ENCODE results near the gene NFKBIE. TPM values are rescaled to one million over a fixed set of nuclear protein-coding genes. Genes with fewer than 3 reads are reported as not detected.

NFKBIE gene
- polyA plus RNA-seq, 1 donor (not counting 4 experiments of a cell fraction or from before 2014, with no cell fraction given), result 7.3 TPM

DNA sequence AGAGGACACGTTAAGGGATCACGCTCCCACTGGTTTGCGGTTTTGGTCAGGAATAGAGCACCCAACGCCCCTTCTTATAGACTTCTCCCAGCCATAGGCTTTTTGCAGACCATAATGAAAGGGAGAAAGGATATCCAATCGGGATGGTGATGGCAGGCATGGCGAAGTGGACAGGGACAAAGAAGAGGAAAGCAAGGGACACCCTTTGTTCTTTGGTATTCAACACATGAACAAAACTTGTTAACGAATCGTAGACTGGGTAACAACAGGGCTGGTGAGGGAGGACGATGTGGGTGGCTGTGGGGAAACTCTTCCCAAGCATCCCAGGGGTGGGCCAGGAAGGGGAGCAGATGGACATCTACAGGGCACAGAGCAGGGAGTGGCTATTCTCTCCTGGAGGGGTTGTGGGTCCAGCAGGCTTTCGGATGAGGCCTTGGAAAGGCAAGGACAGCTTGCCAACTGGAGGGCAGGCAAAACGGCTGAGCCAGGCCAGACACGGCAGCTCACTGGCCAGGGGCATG, 19.9 kb downstream of the NFKBIE start:
- FAIRE-seq (no peak), DNase-seq (ENCODE audit: low read depth, low spot score) (no peak)
- TF ChIP-seq, protein P1, sequence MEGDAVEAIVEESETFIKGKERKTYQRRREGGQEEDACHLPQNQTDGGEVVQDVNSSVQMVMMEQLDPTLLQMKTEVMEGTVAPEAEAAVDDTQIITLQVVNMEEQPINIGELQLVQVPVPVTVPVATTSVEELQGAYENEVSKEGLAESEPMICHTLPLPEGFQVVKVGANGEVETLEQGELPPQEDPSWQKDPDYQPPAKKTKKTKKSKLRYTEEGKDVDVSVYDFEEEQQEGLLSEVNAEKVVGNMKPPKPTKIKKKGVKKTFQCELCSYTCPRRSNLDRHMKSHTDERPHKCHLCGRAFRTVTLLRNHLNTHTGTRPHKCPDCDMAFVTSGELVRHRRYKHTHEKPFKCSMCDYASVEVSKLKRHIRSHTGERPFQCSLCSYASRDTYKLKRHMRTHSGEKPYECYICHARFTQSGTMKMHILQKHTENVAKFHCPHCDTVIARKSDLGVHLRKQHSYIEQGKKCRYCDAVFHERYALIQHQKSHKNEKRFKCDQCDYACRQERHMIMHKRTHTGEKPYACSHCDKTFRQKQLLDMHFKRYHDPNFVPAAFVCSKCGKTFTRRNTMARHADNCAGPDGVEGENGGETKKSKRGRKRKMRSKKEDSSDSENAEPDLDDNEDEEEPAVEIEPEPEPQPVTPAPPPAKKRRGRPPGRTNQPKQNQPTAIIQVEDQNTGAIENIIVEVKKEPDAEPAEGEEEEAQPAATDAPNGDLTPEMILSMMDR (optimal IDR thresholded peaks at IDR 0.05 in 1 of 3, IDR thresholded peaks at IDR 0.05 in 1 of 3, conservative IDR thresholded peaks at IDR 0.05 in 1 of 3; ENCODE audit: extremely low read depth in 1 of 3, insufficient read depth in 2 of 3, low read length in 3 of 3), result no peak
- no peak for TF ChIP-seq EZH2 (IDR thresholded peaks at IDR 0.05; ENCODE audit: low read length)
- peaks cover 5% of the 10 kb centered on the region for H3K9me1 ChIP-seq (ENCODE audit: control insufficient read depth, extremely low read depth, insufficient read depth, low read length)
- H3K9me3 ChIP-seq (ENCODE audit: control insufficient read depth, low read depth, low read length), result no peaks in the 10 kb centered on the region
- dilution Hi-C loops (cut with MboI; ENCODE audit: extremely low pct_ligation_motif_present, low sequenced_read_pairs), result no loop called here
- peak overlapping the region; percentile 100 for H3K9ac ChIP-seq (ENCODE audit: control insufficient read depth, extremely low read depth, insufficient read depth, low read length)
- H3K4me2 ChIP-seq (ENCODE audit: control insufficient read depth, extremely low read depth, insufficient read depth, low read depth, low read length), result peak overlapping the region; percentile 91
- no peak overlapping the region for H3K27ac ChIP-seq (ENCODE audit: control insufficient read depth, insufficient read depth, low read length)
- H2AFZ ChIP-seq (ENCODE audit: control insufficient read depth, low read length), result peak overlapping the region; percentile 90
- peaks cover 16 to 20% of the 10 kb centered on the region in 2 experiments for H3K36me3 ChIP-seq (ENCODE audit: control insufficient read depth in 2 of 2, extremely low read depth in 1 of 2, insufficient read depth in 2 of 2, low read length in 2 of 2)
- H3K79me2 ChIP-seq (ENCODE audit: control insufficient read depth, insufficient read depth, low read length), result peaks cover 36% of the 10 kb centered on the region
- peaks cover 19% of the 10 kb centered on the region for H3K4me1 ChIP-seq (ENCODE audit: control insufficient read depth, extremely low read depth, insufficient read depth, low read length)
- H4K20me1 ChIP-seq (ENCODE audit: control insufficient read depth, extremely low read depth, insufficient read depth, low read length), result peaks cover 30% of the 10 kb centered on the region
- H3K27me3 ChIP-seq (ENCODE audit: control insufficient read depth, extremely low read depth, insufficient read depth, low read length), result no peaks in the 10 kb centered on the region
- peak overlapping the region; percentile 97 to 100 (median 99) for H3K4me3 ChIP-seq (ENCODE audit: control insufficient read depth in 2 of 3, extremely low read depth in 1 of 3, insufficient read depth in 2 of 3, low read depth in 1 of 3, low read length in 3 of 3)

DNA sequence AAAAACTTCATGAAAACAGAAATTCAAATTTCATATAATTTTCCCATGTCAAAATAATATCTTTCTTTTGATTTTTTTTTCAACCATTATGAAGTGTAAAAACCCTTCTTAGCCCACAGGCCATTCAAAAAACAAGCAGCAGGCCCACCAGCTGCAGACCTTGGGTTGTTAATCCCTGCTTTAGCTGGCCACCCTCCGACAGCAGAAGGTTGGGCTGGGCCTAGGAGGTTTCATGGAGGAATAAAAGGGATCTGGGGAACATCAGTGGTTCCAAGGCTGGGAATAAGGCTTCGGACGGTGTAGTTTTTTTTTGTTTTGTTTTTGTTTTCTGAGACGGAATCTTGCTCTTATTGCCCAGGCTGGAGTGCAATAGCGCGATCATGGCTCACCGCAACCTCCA, 22.0 kb downstream of the NFKBIE start:
- DNase-seq (ENCODE audit: low read depth, low spot score) (no peak), FAIRE-seq (no peak)
- peaks cover 11% of the 10 kb centered on the region for H4K20me1 ChIP-seq (ENCODE audit: control insufficient read depth, extremely low read depth, insufficient read depth, low read length)
- H3K4me3 ChIP-seq (ENCODE audit: control insufficient read depth in 2 of 3, extremely low read depth in 1 of 3, insufficient read depth in 2 of 3, low read depth in 1 of 3, low read length in 3 of 3), result no peak overlapping the region
- no peak overlapping the region for H3K27ac ChIP-seq (ENCODE audit: control insufficient read depth, insufficient read depth, low read length)
- H3K9me3 ChIP-seq (ENCODE audit: control insufficient read depth, low read depth, low read length), result no peaks in the 10 kb centered on the region
- no peak overlapping the region for H2AFZ ChIP-seq (ENCODE audit: control insufficient read depth, low read length)
- H3K9ac ChIP-seq (ENCODE audit: control insufficient read depth, extremely low read depth, insufficient read depth, low read length), result no peak overlapping the region
- H3K79me2 ChIP-seq (ENCODE audit: control insufficient read depth, insufficient read depth, low read length), result peaks cover 15% of the 10 kb centered on the region
- no peaks in the 10 kb centered on the region for H3K9me1 ChIP-seq (ENCODE audit: control insufficient read depth, extremely low read depth, insufficient read depth, low read length)
- no peaks in the 10 kb centered on the region for H3K36me3 ChIP-seq (ENCODE audit: control insufficient read depth in 2 of 2, extremely low read depth in 1 of 2, insufficient read depth in 2 of 2, low read length in 2 of 2)
- no peaks in the 10 kb centered on the region for H3K27me3 ChIP-seq (ENCODE audit: control insufficient read depth, extremely low read depth, insufficient read depth, low read length)
- peaks cover 18% of the 10 kb centered on the region for H3K4me1 ChIP-seq (ENCODE audit: control insufficient read depth, extremely low read depth, insufficient read depth, low read length)
- H3K4me2 ChIP-seq (ENCODE audit: control insufficient read depth, extremely low read depth, insufficient read depth, low read depth, low read length), result no peak overlapping the region
- TF ChIP-seq EZH2 (IDR thresholded peaks at IDR 0.05; ENCODE audit: low read length), result no peak
- TF ChIP-seq, protein P1 (optimal IDR thresholded peaks at IDR 0.05 in 1 of 3, IDR thresholded peaks at IDR 0.05 in 1 of 3, conservative IDR thresholded peaks at IDR 0.05 in 1 of 3; ENCODE audit: extremely low read depth in 1 of 3, insufficient read depth in 2 of 3, low read length in 3 of 3), result no peak
- dilution Hi-C loops (cut with MboI; ENCODE audit: extremely low pct_ligation_motif_present, low sequenced_read_pairs), result no loop called here
